GM20000 (cell line): ENCODE measurements around the gene MAGI2.

Experiments used
- DNase-seq: peaks from one replicate; pipeline ENCODE4 v3.0.0; 2012; ENCODE audit warnings: low spot score
- CTCF ChIP-seq: IDR thresholded peaks from 2 replicates; pipeline ENCODE4 v1.5.1; 2012; ENCODE audit warnings: mild to moderate bottlenecking, control low read depth; ENCODE audit errors: extremely low read depth, missing control alignments

The MAGI2 gene

GRCh38 chr7:79096361-79096805, 357.1 kb downstream of the MAGI2 start:
- DNase-seq = no peak
- TF ChIP-seq CTCF = no peak

DNA sequence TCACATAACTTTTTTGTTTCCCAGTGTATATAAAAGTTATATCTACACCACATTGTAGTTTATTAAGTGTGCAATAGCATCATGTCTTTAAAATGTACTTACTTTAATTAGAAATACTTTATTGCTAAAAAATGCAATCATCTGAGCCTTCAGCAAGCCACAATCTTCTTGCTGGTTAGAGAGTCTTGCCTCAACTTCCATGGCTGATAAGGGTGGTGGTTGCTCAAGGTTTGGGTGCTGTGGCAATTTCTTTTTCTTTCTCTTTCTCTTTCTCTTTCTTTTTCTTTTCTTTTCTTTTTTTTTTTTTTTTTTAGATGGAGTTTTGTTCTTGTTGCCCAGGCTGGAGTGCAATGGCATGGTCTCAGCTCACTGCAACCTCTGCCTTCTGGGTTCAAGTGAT, 360.0 kb downstream of the MAGI2 start:
- TF ChIP-seq CTCF = no peak
- DNase-seq = no peak

- no peak for DNase-seq
- TF ChIP-seq CTCF = no peak
These were observed 361.8 kb downstream of the MAGI2 start for GRCh38 chr7:79091661-79092060.

- DNase-seq = no peak
- no peak for TF ChIP-seq CTCF
These were observed 362.5 kb downstream of the MAGI2 start for GRCh38 chr7:79091011-79091410.

DNA sequence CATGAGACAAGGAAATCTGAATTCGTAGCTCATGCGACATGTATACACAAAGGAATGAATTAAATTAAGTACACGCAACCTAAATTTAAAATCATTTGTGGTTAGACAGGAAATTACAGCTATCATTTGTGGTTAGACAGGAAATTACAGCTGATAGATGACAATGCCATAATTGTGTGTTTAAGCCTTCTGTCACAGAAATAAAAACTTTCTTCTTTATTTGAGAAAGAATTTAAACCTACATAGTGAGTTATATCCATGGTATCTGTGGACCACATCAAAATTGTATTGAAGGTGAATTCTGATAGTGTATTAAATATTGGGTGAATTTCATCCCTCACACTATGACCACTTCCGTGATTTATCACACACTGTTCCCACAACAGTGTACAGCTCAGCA, 362.9 kb downstream of the MAGI2 start:
- TF ChIP-seq CTCF = no peak
- DNase-seq = no peak

- no peak for TF ChIP-seq CTCF
These were observed 369.0 kb downstream of the MAGI2 start for GRCh38 chr7:79084423-79084822.

DNA sequence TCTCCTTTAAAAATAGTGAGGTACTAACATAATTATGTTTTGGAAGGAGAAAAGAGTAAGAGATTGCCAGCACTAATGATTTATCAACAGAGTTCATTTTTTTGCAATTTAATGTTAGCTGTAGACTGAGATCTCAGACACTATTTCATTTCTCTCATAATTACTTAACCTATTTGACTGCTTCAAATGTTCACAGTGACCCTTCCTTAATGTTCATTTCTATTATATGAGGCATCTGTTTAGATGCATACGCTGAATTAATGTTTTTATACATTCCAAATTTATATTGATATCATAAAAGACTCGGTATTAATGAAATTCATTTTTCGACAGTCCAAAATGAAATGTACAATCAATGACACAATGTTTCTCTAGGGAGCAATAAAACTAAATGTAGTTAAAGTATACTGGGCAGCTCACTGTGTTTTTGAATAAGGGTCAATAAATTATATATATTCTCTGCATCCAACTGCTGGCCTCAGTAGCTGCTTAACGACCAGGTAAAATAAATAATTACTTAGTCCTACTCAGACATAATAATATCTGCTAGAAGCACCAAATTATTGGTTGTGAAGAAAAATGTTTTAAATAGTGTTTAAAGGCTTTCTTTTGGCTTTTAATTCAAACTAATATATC, 373.4 kb downstream of the MAGI2 start:
- DNase-seq = no peak
- TF ChIP-seq CTCF = no peak

More at GRCh38 chr7:79084423-79084822, 369.0 kb downstream of the MAGI2 start:
- no peak for DNase-seq
